WTC11 (cell line): ENCODE results near the gene CCL13.

Experiments used
- GABPB1 ChIP-seq: sonication (generic); formaldehyde crosslinking; IDR thresholded peaks from 2 replicates; pipeline ENCODE4 v1.8.1; 2023; ENCODE audit warnings: mild to moderate bottlenecking, missing genetic modification reagents
- KAT7 ChIP-seq: sonication (generic); formaldehyde crosslinking; IDR thresholded peaks from 2 replicates; pipeline ENCODE4 v1.8.1; 2023; ENCODE audit warnings: missing genetic modification reagents, mild to moderate bottlenecking, borderline replicate concordance
- TEAD1 ChIP-seq: sonication (generic); formaldehyde crosslinking; IDR thresholded peaks from 2 replicates; pipeline ENCODE4 v1.8.0; 2022; ENCODE audit warnings: mild to moderate bottlenecking, missing genetic modification reagents
- ZNF121 ChIP-seq: sonication (generic); formaldehyde crosslinking; IDR thresholded peaks from 2 replicates; pipeline ENCODE4 v1.8.0; 2023; ENCODE audit warnings: missing genetic modification reagents
- TF ChIP-seq, protein P1 (sequence below): fragments of 200-600 bp; IDR thresholded peaks from 2 replicates; pipeline ENCODE4 v1.8.0; 2022; ENCODE audit warnings: antibody characterized with exemption
- TF ChIP-seq, protein P2 (sequence below): sonication (generic); formaldehyde crosslinking; IDR thresholded peaks from 2 replicates; pipeline ENCODE4 v1.8.0; 2022; ENCODE audit warnings: mild to moderate bottlenecking, missing genetic modification reagents

DNA sequence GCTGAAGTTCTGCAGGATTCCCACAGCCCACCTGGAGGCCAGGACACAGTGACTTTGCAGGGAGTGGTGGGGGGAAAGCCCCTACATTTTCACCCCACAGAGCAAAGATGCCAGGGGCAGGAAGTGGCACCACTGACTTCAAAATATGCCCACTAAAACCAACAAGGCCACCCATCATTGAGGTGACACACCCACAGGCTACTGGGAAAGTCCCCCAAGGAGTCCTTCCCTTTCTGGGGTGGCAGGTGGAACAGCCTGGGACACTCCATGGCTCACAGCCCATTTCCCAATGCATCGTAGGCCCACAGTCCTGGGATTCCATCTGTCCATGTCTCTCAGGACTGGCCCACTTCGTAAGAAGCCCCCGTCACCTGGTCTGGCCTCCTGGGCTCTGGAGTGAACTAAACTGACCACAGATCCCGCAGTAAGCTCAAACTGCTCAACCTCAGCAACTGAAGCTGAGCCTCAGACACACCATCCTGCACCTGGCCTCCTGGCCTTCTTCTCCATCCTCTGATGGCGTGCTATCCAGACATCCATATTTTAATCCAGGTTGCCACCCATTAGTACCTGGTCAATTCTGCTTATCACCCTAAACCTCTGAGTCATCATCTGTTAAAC, 14.2 kb downstream of the CCL13 start:
- TF ChIP-seq, protein P1, sequence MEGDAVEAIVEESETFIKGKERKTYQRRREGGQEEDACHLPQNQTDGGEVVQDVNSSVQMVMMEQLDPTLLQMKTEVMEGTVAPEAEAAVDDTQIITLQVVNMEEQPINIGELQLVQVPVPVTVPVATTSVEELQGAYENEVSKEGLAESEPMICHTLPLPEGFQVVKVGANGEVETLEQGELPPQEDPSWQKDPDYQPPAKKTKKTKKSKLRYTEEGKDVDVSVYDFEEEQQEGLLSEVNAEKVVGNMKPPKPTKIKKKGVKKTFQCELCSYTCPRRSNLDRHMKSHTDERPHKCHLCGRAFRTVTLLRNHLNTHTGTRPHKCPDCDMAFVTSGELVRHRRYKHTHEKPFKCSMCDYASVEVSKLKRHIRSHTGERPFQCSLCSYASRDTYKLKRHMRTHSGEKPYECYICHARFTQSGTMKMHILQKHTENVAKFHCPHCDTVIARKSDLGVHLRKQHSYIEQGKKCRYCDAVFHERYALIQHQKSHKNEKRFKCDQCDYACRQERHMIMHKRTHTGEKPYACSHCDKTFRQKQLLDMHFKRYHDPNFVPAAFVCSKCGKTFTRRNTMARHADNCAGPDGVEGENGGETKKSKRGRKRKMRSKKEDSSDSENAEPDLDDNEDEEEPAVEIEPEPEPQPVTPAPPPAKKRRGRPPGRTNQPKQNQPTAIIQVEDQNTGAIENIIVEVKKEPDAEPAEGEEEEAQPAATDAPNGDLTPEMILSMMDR: no peak
- TF ChIP-seq ZNF121 (CRISPR knock-in tag) (no peak), TEAD1 (CRISPR knock-in tag) (no peak), KAT7 (no peak), GABPB1 (CRISPR knock-in tag) (no peak)
- TF ChIP-seq, protein P2, sequence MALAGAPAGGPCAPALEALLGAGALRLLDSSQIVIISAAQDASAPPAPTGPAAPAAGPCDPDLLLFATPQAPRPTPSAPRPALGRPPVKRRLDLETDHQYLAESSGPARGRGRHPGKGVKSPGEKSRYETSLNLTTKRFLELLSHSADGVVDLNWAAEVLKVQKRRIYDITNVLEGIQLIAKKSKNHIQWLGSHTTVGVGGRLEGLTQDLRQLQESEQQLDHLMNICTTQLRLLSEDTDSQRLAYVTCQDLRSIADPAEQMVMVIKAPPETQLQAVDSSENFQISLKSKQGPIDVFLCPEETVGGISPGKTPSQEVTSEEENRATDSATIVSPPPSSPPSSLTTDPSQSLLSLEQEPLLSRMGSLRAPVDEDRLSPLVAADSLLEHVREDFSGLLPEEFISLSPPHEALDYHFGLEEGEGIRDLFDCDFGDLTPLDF: no peak
